A673 (cell line): ENCODE measurements around the gene CREM. TPM values are rescaled to one million over a fixed set of nuclear protein-coding genes. Genes with fewer than 3 reads are reported as not detected.

Experiments used
- BruUV-seq: library from RNA; stranded (reverse); fragments of 400-500 nt; replicated peaks from 2 replicates; lab custom pipeline; 2021; lab: Mats Ljungman, UMichigan
- CTCF ChIA-PET: fragments of 300-600 bp; sonication (Branson Sonifier 250); formaldehyde crosslinking; loops from one replicate; lab custom pipeline; 2022; ENCODE audit warnings: antibody characterized with exemption; lab: Charles Lee
- POLR2A ChIA-PET: fragments of 300-600 bp; sonication (Branson Sonifier 250); formaldehyde crosslinking; loops from one replicate; lab custom pipeline; 2022; ENCODE audit warnings: antibody characterized with exemption; ENCODE audit not compliant: low non-redundant PET; lab: Charles Lee
- DNase-seq: peaks from one replicate; pipeline ENCODE4 v3.0.0-alpha.2; 2015; ENCODE audit warnings: low spot score
- H3K27ac ChIP-seq: fragments of 200-600 bp; sonication (generic); 2 replicates; pipeline ENCODE4 v1.5.1; 2016; ENCODE audit warnings: mixed run types, low read depth, mild to moderate bottlenecking, mixed read lengths, antibody characterized with exemption, low read length; ENCODE audit not compliant: poor library complexity, severe bottlenecking
- H3K27me3 ChIP-seq: fragments of 200-600 bp; sonication (generic); replicated peaks from 2 replicates; pipeline ENCODE4 v1.6.1; 2017; ENCODE audit warnings: mixed run types, low read depth, mild to moderate bottlenecking, mixed read lengths, antibody characterized with exemption, low read length; ENCODE audit not compliant: insufficient read depth, poor library complexity
- H3K36me3 ChIP-seq: fragments of 200-600 bp; sonication (generic); 2 replicates; pipeline ENCODE4 v1.6.1; 2016; ENCODE audit warnings: mixed run types, mild to moderate bottlenecking, mixed read lengths, antibody characterized with exemption, low read length; ENCODE audit not compliant: insufficient read depth, poor library complexity, severe bottlenecking
- H3K4me1 ChIP-seq: fragments of 200-600 bp; sonication (generic); 2 replicates; pipeline ENCODE4 v1.6.1; 2017; ENCODE audit warnings: mixed run types, mild to moderate bottlenecking, mixed read lengths, antibody characterized with exemption, low read length; ENCODE audit not compliant: insufficient read depth, poor library complexity, severe bottlenecking
- H3K4me3 ChIP-seq: fragments of 200-600 bp; sonication (generic); 2 replicates; pipeline ENCODE4 v1.5.1; 2016; ENCODE audit warnings: low read depth, mixed run types, mild to moderate bottlenecking, mixed read lengths, low read length; ENCODE audit not compliant: poor library complexity, severe bottlenecking
- H3K9me3 ChIP-seq: fragments of 200-600 bp; sonication (generic); 2 replicates; pipeline ENCODE4 v1.6.1; 2016; ENCODE audit warnings: mixed run types, low read depth, mild to moderate bottlenecking, mixed read lengths, antibody characterized with exemption, low read length; ENCODE audit not compliant: poor library complexity, severe bottlenecking
- CTCF ChIP-seq: fragments of 300-800, 200-600 bp; sonication (generic); conservative IDR thresholded peaks from 2 replicates; pipeline ENCODE4 v1.5.1; 2017; ENCODE audit warnings: low read depth, mild to moderate bottlenecking, antibody characterized with exemption, low read length, moderate library complexity, mixed read lengths
- EZH2 ChIP-seq: fragments of 200-600 bp; sonication (generic); IDR thresholded peaks from 2 replicates; pipeline ENCODE4 v1.6.1; 2017; ENCODE audit warnings: borderline replicate concordance, low read depth, mild to moderate bottlenecking, mixed read lengths, antibody characterized with exemption, low read length; ENCODE audit not compliant: poor library complexity, severe bottlenecking
- intact Hi-C: fragments of 100-400 bp; cut with micrococcal nuclease; formaldehyde crosslinking; loops from one replicate; pipeline ENCODE4 v1.10.0; 2022; ENCODE audit not compliant: unreplicated experiment
- total RNA-seq: library from RNA; stranded (reverse); gene quantifications from 2 replicates; pipeline ENCODE4 v1.2.3, GENCODE V29; 2021

Gene CREM
- total RNA-seq, 1 experiment from 2014 or later = 66.3 TPM

GRCh38 chr10:35150308-35150707 lies 23.7 kb downstream of the CREM start:
- Histone ChIP-seq H3K36me3 (no peaks in the 10 kb centered on the region), H3K9me3 (no peaks in the 10 kb centered on the region), H3K27ac (no peak overlapping the region), H3K27me3 (no peaks in the 10 kb centered on the region), H3K4me3 (no peak overlapping the region), H3K4me1 (peaks cover 7% of the 10 kb centered on the region)
- intact Hi-C loops = no loop called here
- ChIA-PET POLR2A (no interaction called here), CTCF (no interaction called here)
- no peak for TF ChIP-seq EZH2
- TF ChIP-seq CTCF = no peak
- BruUV-seq = no TSS peak
- no peak for DNase-seq

- no peak for DNase-seq
- POLR2A ChIA-PET = no interaction called here
- Histone ChIP-seq H3K36me3 (no peaks in the 10 kb centered on the region), H3K27me3 (no peaks in the 10 kb centered on the region), H3K27ac (no peak overlapping the region), H3K4me3 (no peak overlapping the region), H3K9me3 (no peaks in the 10 kb centered on the region), H3K4me1 (peaks cover 7% of the 10 kb centered on the region)
- no TSS peak for BruUV-seq
- intact Hi-C loops = no loop called here
- CTCF ChIA-PET = no interaction called here
- TF ChIP-seq EZH2 (no peak), CTCF (no peak)
These were observed 26.3 kb downstream of the CREM start for GRCh38 chr10:35152992-35153391.

GRCh38 chr10:35153716-35154115 lies 27.1 kb downstream of the CREM start:
- Histone ChIP-seq H3K4me3 (no peak overlapping the region), H3K4me1 (peaks cover 7% of the 10 kb centered on the region), H3K27ac (no peak overlapping the region), H3K27me3 (no peaks in the 10 kb centered on the region), H3K36me3 (no peaks in the 10 kb centered on the region), H3K9me3 (no peaks in the 10 kb centered on the region)
- ChIA-PET POLR2A (no interaction called here), CTCF (no interaction called here)
- intact Hi-C loops = no loop called here
- DNase-seq = no peak
- BruUV-seq = no TSS peak
- no peak for TF ChIP-seq CTCF
- TF ChIP-seq EZH2 = no peak
